GM21390 (cell line): ENCODE results near the gene PEAK3.

Source experiments
- ATAC-seq: cut with Tn5 transposase; IDR thresholded peaks from one replicate; pipeline ENCODE4 v1.9.1; 2021; ENCODE audit not compliant: unreplicated experiment

PEAK3 gene

GRCh38 chr19:2315818-2316353, 33.9 kb upstream of the PEAK3 start:
- no peak for ATAC-seq

DNA sequence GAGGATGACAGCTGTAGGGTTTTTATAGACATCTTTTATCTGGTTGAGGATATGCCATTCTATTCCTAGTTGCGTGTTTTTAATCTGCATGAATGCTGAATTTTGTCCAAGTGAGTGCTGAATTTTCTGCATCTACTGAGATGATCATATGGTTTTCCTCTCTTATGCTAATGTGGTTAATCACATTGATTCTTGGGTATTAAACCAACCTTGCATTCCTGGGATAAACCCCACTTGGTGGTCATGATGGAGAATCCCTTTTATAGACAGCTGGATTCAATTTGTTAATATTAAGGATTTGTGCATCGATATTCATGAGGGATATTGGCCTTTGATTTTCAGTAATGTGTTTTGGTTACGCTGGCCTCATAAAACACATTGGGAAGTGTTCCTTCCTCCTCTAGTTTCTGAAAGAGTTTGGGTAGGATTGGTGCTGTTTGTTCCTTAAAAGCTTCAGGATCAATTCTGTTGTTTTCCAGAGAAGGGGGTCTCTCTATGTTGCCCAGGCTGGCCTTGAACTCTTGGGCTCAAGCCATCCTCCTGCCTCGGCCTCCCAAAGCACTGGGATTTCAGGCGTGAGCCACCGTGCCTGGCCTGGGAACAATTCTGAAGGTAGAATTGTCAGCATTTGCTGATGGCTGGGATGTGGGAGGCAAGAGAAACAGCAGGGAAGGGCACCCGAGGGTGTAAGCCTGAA, 33.3 kb upstream of the PEAK3 start:
- no peak for ATAC-seq

- no peak for ATAC-seq
Observed at GRCh38 chr19:2312820-2313501, 31.0 kb upstream of the PEAK3 start.

GRCh38 chr19:2311093-2311492, 29.1 kb upstream of the PEAK3 start:
- no peak for ATAC-seq

DNA sequence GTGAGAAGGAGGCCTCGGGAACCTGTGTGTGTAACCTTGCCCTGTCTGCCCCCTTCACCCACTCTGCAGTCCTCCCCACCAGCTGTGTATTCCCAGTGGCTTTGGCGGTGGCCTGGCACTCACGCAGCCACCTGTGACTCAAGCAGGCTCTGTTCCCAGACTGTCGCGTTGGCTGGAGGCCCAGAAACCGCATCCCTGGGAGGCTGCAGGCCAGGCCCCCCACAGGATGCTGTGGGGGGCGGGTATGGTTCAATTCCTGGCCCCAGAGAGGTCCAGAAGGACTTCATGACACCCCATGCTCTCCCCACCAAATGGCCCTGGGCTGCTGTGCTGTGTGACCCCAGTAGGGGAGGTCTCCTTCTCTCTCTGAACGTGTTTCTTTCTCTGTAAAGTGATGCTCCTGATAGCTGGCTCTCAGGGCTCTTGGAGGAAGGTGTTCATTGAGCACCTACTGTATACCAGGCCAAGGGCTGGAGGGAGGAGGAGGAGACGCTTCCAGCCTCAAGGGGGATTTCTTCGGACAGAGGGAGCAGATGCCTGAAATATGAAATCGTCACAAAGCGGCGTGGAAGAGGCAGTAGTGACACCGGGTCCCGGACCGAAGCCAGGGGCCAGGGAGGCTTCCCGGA, 27.9 kb upstream of the PEAK3 start:
- ATAC-seq = no peak

GRCh38 chr19:2308114-2308556, 26.2 kb upstream of the PEAK3 start, which contains the start of gene LINGO3:
LINGO3 (minus strand) TSS chr19:2308154; CDS start chr19:2291776, 16,378 bp downstream.
- no peak for ATAC-seq

GRCh38 chr19:2307518-2308012, 25.6 kb upstream of the PEAK3 start:
- ATAC-seq = no peak

DNA sequence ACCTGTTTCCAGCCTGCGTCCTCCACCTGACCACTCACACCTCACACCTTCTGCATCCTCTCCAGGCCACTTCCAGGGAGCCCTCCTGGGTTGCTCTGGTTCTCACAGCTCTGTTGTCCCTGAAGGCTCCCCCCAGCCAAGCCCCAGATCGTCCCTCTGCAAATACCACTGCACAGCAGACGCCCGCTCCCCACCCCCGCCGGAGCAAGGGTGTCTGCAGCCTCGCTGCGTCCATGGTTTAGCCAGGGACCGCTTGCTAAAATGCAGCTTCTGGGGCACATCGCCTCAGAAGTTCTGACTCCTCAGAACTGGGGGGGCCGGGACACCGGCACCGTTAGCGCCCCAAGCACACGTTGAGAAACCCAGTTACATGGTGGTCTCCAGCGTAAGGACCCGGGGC, 25.0 kb upstream of the PEAK3 start:
- ATAC-seq = no peak

GRCh38 chr19:2306281-2306806, 24.4 kb upstream of the PEAK3 start:
- no peak for ATAC-seq

DNA sequence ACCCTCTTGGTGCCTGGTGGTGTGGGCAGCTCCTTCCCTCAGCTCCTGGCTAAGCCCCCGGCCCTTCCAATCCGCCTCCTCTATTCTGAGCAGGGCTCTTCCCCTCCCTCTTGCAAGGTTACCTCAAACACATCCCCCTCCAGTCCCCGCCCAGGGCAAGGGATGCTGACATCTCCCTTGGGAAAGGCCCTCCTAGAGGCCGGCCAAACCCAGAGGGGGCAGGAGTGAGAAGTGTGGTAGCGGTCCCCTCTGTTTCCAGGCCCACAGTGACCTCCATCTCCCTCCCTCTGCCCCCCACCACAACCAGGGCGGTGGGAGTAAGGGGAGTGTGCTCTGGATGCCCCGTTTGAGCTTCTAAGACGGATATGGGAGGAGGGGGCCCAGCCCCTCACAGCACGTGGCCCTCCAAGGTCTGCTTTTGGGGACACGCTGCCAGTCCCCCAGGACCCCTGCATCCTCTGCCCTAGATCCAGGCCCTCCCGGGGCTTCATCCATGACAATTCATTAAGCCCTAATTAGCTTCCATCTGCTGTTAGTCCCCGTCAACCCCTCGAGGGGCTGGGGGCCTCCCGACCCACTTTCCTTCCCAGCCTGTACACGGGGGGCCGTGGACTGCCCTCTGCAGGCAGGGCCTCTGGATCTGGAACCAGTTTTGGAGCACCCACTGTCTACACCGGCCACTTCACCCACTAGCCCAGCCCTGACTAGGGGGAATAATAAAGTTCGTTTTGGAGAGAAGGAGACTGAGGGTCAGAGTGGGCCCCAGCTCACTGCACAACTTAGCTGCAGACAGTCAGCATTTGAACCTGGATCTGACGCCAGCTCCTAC, 23.7 kb upstream of the PEAK3 start:
- ATAC-seq = no peak

DNA sequence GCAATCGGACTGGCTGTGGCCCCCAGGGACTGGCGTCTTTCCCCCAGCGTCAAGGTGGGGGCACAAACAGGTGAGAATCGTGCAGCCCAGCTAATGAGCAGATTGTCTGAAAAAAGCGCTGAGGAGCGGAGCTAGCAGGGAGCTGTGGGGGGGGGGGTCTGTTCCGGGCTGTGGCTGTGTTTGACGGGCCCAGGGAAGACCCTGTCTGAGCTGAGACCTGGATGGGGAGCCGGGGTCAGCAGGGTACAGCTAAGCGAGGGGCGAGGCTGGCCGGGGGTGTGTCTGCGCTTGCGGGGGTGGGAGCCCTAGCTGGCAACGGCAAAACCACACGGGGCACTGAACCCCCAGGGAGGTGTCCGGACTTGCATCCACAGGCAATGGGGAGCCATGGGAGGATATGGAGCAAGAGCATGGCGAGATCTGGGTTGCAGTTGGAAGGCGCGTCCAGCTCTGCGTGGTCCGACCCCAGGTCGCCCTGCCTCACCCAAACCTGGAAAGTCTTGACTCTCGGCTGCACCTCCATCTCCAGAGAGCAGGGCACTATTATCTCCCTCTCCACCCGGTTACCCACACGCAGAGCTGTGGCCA, 21.3 kb upstream of the PEAK3 start:
- no peak for ATAC-seq

GRCh38 chr19:2302319-2303210, 20.6 kb upstream of the PEAK3 start:
- ATAC-seq = no peak

GRCh38 chr19:2300533-2300932, 18.6 kb upstream of the PEAK3 start:
- no peak for ATAC-seq

GRCh38 chr19:2296141-2296540, 14.2 kb upstream of the PEAK3 start:
- ATAC-seq = no peak

GRCh38 chr19:2294687-2295335, 12.8 kb upstream of the PEAK3 start:
- no peak for ATAC-seq

DNA sequence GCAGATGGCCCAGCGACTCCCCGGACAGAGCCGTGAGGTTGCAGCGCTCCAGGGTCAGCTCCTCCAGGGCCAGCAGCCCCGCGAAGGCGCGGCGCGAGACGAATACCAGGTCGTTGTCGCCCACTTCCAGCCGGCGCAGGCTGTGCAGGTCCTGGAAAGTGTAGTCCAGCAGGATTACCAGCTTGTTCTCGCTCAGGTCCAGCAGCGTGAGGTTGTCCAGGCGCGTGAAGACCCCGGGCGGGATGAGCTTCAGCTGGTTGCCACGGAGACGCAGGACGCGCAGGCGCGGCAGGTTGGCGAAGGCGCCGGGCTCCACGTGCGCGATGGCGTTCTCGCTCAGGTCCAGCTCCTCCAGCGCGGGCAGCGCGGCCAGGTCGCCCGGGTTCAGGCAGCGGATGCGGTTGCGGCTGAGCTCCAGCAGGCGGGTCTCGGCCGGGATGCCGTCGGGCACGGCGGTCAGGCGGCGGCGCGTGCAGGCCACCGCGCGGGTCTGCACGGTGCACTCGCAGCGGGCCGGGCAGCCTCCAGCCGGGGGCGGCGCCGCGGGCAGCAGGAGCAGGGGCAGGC, 9.3 kb upstream of the PEAK3 start:
- ATAC-seq = no peak

GRCh38 chr19:2290441-2291184, 8.6 kb upstream of the PEAK3 start:
- ATAC-seq = no peak
